HCT116 (cell line): ENCODE data around the gene RAB8B. TPM values are rescaled to one million over a fixed set of nuclear protein-coding genes. Genes with fewer than 3 reads are reported as not detected.

Experiments
- ATAC-seq: fragments of 200-7000 bp; cut with Tn5 transposase; 2 replicates; pipeline ENCODE4 v1.9.1; 2020; ENCODE audit warnings: mild to moderate bottlenecking, moderate library complexity
- BruUV-seq: library from RNA; stranded (reverse); fragments of 400-500 nt; replicated peaks from 2 replicates; lab custom pipeline; 2021; lab: Mats Ljungman, UMichigan
- CTCF ChIA-PET: fragments of 300-600 bp; sonication (Branson Sonifier 250); formaldehyde crosslinking; loops from one replicate; lab custom pipeline; 2021; ENCODE audit warnings: antibody characterized with exemption; lab: Charles Lee
- POLR2A ChIA-PET: fragments of 300-600, 350-600 bp; sonication (Branson Sonifier 250); formaldehyde crosslinking; loops from one replicate; lab custom pipeline; 2021; ENCODE audit warnings: antibody characterized with exemption; lab: Charles Lee
- RAD21 ChIA-PET, 2 experiments: fragments of 300-600 bp; sonication (Branson Sonifier 250); formaldehyde crosslinking; loops; one replicate each; lab custom pipeline; 2023; ENCODE audit warnings: low total read pairs in 2 of 2; ENCODE audit not compliant: uncharacterized antibody in 2 of 2, unreplicated experiment in 2 of 2, low non-redundant PET in 1 of 2; lab: Charles Lee
- DNase-seq: peaks from one replicate; pipeline ENCODE4 v3.0.0-alpha.2; 2010; ENCODE audit warnings: low read depth, low spot score
- H2AFZ ChIP-seq: fragments of 200-600 bp; shearing (Covaris generic), sonication (generic); 2 replicates; pipeline ENCODE4 v1.6.1; 2017; ENCODE audit warnings: low read depth, mixed run types, mixed read lengths, antibody characterized with exemption, low read length; ENCODE audit not compliant: poor library complexity, severe bottlenecking
- H3K27ac ChIP-seq: 2 replicates; pipeline ENCODE4 v1.5.1; 2012; ENCODE audit warnings: low read depth, low read length
- H3K27me3 ChIP-seq: fragments of 200-600 bp; sonication (generic); 2 replicates; pipeline ENCODE4 v1.6.1; 2016; ENCODE audit warnings: mixed run types, low read length, mixed read lengths; ENCODE audit not compliant: insufficient read depth
- H3K36me3 ChIP-seq, 2 experiments: fragments of 200-500 bp in 1 of 2; fragments of 200-600 bp in 1 of 2; sonication (Bioruptor generic) in 1 of 2; sonication (generic) in 1 of 2; 2 replicates each; pipeline versions ENCODE4 v1.5.1 to v1.6.1; 2014 to 2016; ENCODE audit warnings: low read length in 2 of 2, inconsistent platforms in 1 of 2, mixed read lengths in 1 of 2, mixed run types in 1 of 2; ENCODE audit not compliant: insufficient read depth in 2 of 2, control insufficient read depth in 1 of 2
- H3K4me1 ChIP-seq, 2 experiments: fragments of 200-600 bp in 1 of 2; sonication (generic) in 1 of 2; 2 replicates each; pipeline versions ENCODE4 v1.5.1 to v1.6.1; 2012 to 2017; ENCODE audit warnings: low read length in 2 of 2, inconsistent platforms in 1 of 2, mild to moderate bottlenecking in 1 of 2, mixed read lengths in 1 of 2, mixed run types in 1 of 2, moderate library complexity in 1 of 2; ENCODE audit not compliant: insufficient read depth in 2 of 2, control insufficient read depth in 1 of 2
- H3K4me2 ChIP-seq: fragments of 200-600 bp; sonication (generic); 2 replicates; pipeline ENCODE4 v1.6.1; 2017; ENCODE audit warnings: mixed run types, low read length, mixed read lengths
- H3K4me3 ChIP-seq, 2 experiments: fragments of 200-600 bp in 1 of 2; sonication (generic) in 1 of 2; replicated peaks in 1 of 2; 2 replicates each; pipeline ENCODE4 v1.5.1; 2011 to 2016; ENCODE audit warnings: low read length in 2 of 2, control low read depth in 1 of 2, low read depth in 1 of 2, mild to moderate bottlenecking in 1 of 2, mixed read lengths in 1 of 2, mixed run types in 1 of 2
- H3K79me2 ChIP-seq: fragments of 200-600 bp; sonication (generic); 2 replicates; pipeline ENCODE4 v1.6.1; 2017; ENCODE audit warnings: mild to moderate bottlenecking, mixed run types, low read length, moderate library complexity, mixed read lengths; ENCODE audit not compliant: insufficient read depth
- H3K9ac ChIP-seq: fragments of 200-600 bp; sonication (generic); 2 replicates; pipeline ENCODE4 v1.6.1; 2016; ENCODE audit warnings: low read length, mixed read lengths
- H3K9me2 ChIP-seq: fragments of 200-600 bp; sonication (generic), shearing (Covaris generic); 2 replicates; pipeline ENCODE4 v1.6.1; 2017; ENCODE audit warnings: mixed run types, mild to moderate bottlenecking, moderate library complexity; ENCODE audit not compliant: insufficient read depth
- H3K9me3 ChIP-seq, 2 experiments: fragments of 200-500 bp in 1 of 2; fragments of 200-600 bp in 1 of 2; sonication (Bioruptor generic) in 1 of 2; sonication (generic) in 1 of 2; 2 replicates each; pipeline ENCODE4 v1.6.1; 2014 to 2017; ENCODE audit warnings: low read length in 2 of 2, mixed read lengths in 2 of 2, inconsistent platforms in 1 of 2, low read depth in 1 of 2, mild to moderate bottlenecking in 1 of 2, mixed run types in 1 of 2, moderate library complexity in 1 of 2; ENCODE audit not compliant: control insufficient read depth in 1 of 2, insufficient read depth in 1 of 2
- H4K20me1 ChIP-seq: fragments of 200-600 bp; sonication (generic), shearing (Covaris generic); 2 replicates; pipeline ENCODE4 v1.6.1; 2017; ENCODE audit warnings: mixed run types, mild to moderate bottlenecking, moderate library complexity; ENCODE audit not compliant: insufficient read depth
- CBX3 ChIP-seq: IDR thresholded peaks from 2 replicates; pipeline ENCODE4 v1.6.1; 2012; ENCODE audit warnings: low read depth
- JUND ChIP-seq: IDR thresholded peaks from 2 replicates; pipeline ENCODE4 v1.6.1; 2012
- POLR2A ChIP-seq: IDR thresholded peaks from 2 replicates; pipeline ENCODE4 v1.7.0; 2011; ENCODE audit warnings: borderline replicate concordance; ENCODE audit not compliant: insufficient read depth, insufficient read length; ENCODE audit errors: extremely low read depth
- RAD21 ChIP-seq: IDR thresholded peaks from 2 replicates; pipeline ENCODE4 v1.6.1; 2012; ENCODE audit warnings: low read depth, mild to moderate bottlenecking
- REST ChIP-seq: IDR thresholded peaks from 2 replicates; pipeline ENCODE4 v1.6.1; 2012; ENCODE audit warnings: low read depth
- SIN3A ChIP-seq: IDR thresholded peaks from 2 replicates; pipeline ENCODE4 v1.6.1; 2012; ENCODE audit warnings: low read depth
- SRF ChIP-seq: IDR thresholded peaks from 2 replicates; pipeline ENCODE4 v1.6.1; 2012; ENCODE audit warnings: low read depth
- YY1 ChIP-seq: IDR thresholded peaks from 2 replicates; pipeline ENCODE4 v1.6.1; 2011; ENCODE audit warnings: low read length, low read depth, moderate library complexity, mild to moderate bottlenecking; ENCODE audit not compliant: insufficient replicate concordance; ENCODE audit errors: extremely low read depth
- ZFX ChIP-seq: fragments of 450-650 bp; IDR thresholded peaks from 2 replicates; pipeline ENCODE4 v1.6.1; 2017
- intact Hi-C: fragments of 100-400 bp; cut with micrococcal nuclease; formaldehyde crosslinking; loops from 2 replicates; pipeline ENCODE4 v1.10.0; 2022
- total RNA-seq: library from RNA; stranded (reverse); gene quantifications from one replicate; pipeline ENCODE4 v1.2.1, GENCODE V29; 2021; ENCODE audit not compliant: unreplicated experiment
- TF ChIP-seq, protein P1 (sequence below): IDR thresholded peaks from 2 replicates; pipeline ENCODE4 v1.6.1; 2012
- TF ChIP-seq, protein P2 (sequence below): IDR thresholded peaks from 2 replicates; pipeline ENCODE4 v1.6.1; 2011; ENCODE audit warnings: mild to moderate bottlenecking, low read length, moderate library complexity; ENCODE audit not compliant: insufficient replicate concordance; ENCODE audit errors: extremely low read depth

The RAB8B gene
- total RNA-seq, 1 experiment from 2014 or later: 19.4 TPM

- ChIA-PET POLR2A (no interaction called here), RAD21 (no interaction called here), CTCF (no interaction called here)
- H4K20me1 ChIP-seq: no peaks in the 10 kb centered on the region
- H3K79me2 ChIP-seq: no peaks in the 10 kb centered on the region
- no peak overlapping the region for H3K27ac ChIP-seq
- no peaks in the 10 kb centered on the region for H3K9me2 ChIP-seq
- intact Hi-C loops: no loop called here
- no peak for ATAC-seq
- H3K4me3 ChIP-seq: no peak overlapping the region
- H3K36me3 ChIP-seq: no peaks in the 10 kb centered on the region
- H3K27me3 ChIP-seq: no peaks in the 10 kb centered on the region
- no peak for TF ChIP-seq ZFX
- TF ChIP-seq JUND: no peak
- TF ChIP-seq RAD21: no peak
- TF ChIP-seq SRF: no peak
- TF ChIP-seq SIN3A: no peak
- no peak for TF ChIP-seq REST
- no peak for TF ChIP-seq POLR2A
- no peak for TF ChIP-seq CBX3
- TF ChIP-seq YY1: no peak
- TF ChIP-seq, protein P1, sequence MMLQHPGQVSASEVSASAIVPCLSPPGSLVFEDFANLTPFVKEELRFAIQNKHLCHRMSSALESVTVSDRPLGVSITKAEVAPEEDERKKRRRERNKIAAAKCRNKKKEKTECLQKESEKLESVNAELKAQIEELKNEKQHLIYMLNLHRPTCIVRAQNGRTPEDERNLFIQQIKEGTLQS: no peak
- TF ChIP-seq, protein P2, sequence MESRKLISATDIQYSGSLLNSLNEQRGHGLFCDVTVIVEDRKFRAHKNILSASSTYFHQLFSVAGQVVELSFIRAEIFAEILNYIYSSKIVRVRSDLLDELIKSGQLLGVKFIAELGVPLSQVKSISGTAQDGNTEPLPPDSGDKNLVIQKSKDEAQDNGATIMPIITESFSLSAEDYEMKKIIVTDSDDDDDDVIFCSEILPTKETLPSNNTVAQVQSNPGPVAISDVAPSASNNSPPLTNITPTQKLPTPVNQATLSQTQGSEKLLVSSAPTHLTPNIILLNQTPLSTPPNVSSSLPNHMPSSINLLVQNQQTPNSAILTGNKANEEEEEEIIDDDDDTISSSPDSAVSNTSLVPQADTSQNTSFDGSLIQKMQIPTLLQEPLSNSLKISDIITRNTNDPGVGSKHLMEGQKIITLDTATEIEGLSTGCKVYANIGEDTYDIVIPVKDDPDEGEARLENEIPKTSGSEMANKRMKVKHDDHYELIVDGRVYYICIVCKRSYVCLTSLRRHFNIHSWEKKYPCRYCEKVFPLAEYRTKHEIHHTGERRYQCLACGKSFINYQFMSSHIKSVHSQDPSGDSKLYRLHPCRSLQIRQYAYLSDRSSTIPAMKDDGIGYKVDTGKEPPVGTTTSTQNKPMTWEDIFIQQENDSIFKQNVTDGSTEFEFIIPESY: no peak
- TF ChIP-seq, all 23 proteins: peak for 0
- H2AFZ ChIP-seq: no peak overlapping the region
- no peak overlapping the region for H3K9ac ChIP-seq
- H3K4me1 ChIP-seq: no peaks in the 10 kb centered on the region
- no peak overlapping the region for H3K4me2 ChIP-seq
- no TSS peak for BruUV-seq
- H3K9me3 ChIP-seq: no peaks in the 10 kb centered on the region
- DNase-seq: no peak
These were observed 37.6 kb downstream of the RAB8B start for GRCh38 chr15:63226966-63227401.
